Measurements from ENCODE around the gene MRPL2. TPM values are rescaled to one million over a fixed set of nuclear protein-coding genes. Genes with fewer than 3 reads are reported as not detected.

MRPL2 gene
- total RNA-seq, 4 donors from 2014 or later = 19.0 to 37.9 (median 27.3) TPM

GRCh38 chr6:43033496-43034189 is 25.6 kb downstream of the MRPL2 start:
- TF ChIP-seq CTCF (IDR thresholded peaks at IDR 0.05) (no peak), POLR2A (IDR thresholded peaks at IDR 0.05) (no peak)
- H3K4me3 ChIP-seq (ENCODE audit: low read depth, poor library complexity, severe bottlenecking) = no peak overlapping the region
- DNase-seq (ENCODE audit: low spot score in 2 of 2) = no peak
- intact Hi-C loops (cut with DNase I; ENCODE audit: low total_unique reads) = no loop called here
- 88 to 92% methylated on average over 2 of the region's 2 CpGs for WGBS, 2 donors

DNA sequence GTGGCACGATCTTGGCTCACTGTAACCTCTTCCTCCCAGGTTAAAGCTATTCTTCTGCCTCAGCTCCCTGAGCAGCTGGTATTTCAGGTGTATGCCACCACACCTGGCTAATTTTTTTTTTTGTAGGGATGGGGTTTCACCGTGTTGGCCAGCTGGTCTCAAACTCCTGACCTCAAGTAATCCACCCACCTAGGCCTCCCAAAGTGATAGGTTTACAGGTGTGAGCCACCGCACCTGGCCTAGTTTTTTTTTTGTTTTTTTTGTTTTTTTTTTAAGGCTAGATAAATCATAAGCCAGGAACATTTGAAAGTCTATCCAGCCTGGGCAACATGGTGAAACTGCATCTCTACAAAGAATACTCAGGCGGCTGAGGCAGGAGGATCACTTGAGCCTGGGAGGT is 26.9 kb downstream of the MRPL2 start:
- intact Hi-C loops (cut with DNase I; ENCODE audit: low total_unique reads) = no loop called here
- 93 to 96% methylated on average over 4 of the region's 4 CpGs for whole genome bisulfite sequencing, 2 donors
- H3K4me3 ChIP-seq (ENCODE audit: low read depth, poor library complexity, severe bottlenecking) = no peak overlapping the region
- DNase-seq (ENCODE audit: low spot score in 2 of 2) = no peak
- no peak for TF ChIP-seq CTCF (IDR thresholded peaks at IDR 0.05)
- no peak for TF ChIP-seq POLR2A (IDR thresholded peaks at IDR 0.05)

GRCh38 chr6:43029120-43029519 is 30.1 kb downstream of the MRPL2 start:
- no peak overlapping the region for H3K4me3 ChIP-seq (ENCODE audit: low read depth, poor library complexity, severe bottlenecking)
- no peak for DNase-seq (ENCODE audit: low spot score in 2 of 2)
- 91 to 92% methylated on average over 9 of the region's 9 CpGs for WGBS, 2 donors
- TF ChIP-seq POLR2A (IDR thresholded peaks at IDR 0.05) (no peak), CTCF (IDR thresholded peaks at IDR 0.05) (no peak)
- intact Hi-C loops (cut with DNase I; ENCODE audit: low total_unique reads) = no loop called here

- no peak overlapping the region for H3K4me3 ChIP-seq (ENCODE audit: low read depth, poor library complexity, severe bottlenecking)
- intact Hi-C loops (cut with DNase I; ENCODE audit: low total_unique reads) = no loop called here
- DNase-seq (ENCODE audit: low spot score in 2 of 2) = no peak
- 92 to 96% methylated on average over 5 of the region's 5 CpGs for WGBS, 2 donors
- TF ChIP-seq POLR2A (IDR thresholded peaks at IDR 0.05) = no peak
- TF ChIP-seq CTCF (IDR thresholded peaks at IDR 0.05) = no peak
Observed at GRCh38 chr6:43026365-43026764, 32.9 kb downstream of the MRPL2 start.

DNA sequence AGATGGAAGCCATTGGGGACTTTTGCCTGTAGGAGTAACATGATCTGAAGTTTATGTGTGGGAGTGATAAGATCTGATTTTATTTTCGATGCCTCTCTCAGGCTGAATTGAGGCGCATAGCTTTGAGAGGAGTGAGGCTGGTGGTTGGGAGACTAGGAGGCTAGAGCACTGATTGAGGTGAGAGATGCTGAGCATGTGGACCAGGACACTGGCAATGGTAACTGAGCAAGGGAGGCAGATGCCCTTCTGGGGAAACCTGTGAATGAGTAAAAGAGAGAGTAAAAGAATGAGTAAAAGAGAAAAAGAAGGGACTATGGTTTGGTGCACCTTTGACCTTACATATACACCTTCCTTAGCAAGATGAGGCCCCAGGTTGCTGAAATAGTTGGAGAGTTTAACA is 34.8 kb downstream of the MRPL2 start:
- H3K4me3 ChIP-seq (ENCODE audit: low read depth, poor library complexity, severe bottlenecking) = no peak overlapping the region
- TF ChIP-seq POLR2A (IDR thresholded peaks at IDR 0.05) = no peak
- no peak for TF ChIP-seq CTCF (IDR thresholded peaks at IDR 0.05)
- intact Hi-C loops (cut with DNase I; ENCODE audit: low total_unique reads) = no loop called here
- no peak for DNase-seq (ENCODE audit: low spot score in 2 of 2)
- 66 to 92% methylated on average over 2 of the region's 2 CpGs for WGBS, 2 donors
